NCI-H1436 (cell line): ENCODE measurements around the gene ULK3.

Experiments
- DNase-seq: peaks from one replicate; lab custom pipeline; 2025; lab: John Stamatoyannopoulos, UW

Gene ULK3

DNA sequence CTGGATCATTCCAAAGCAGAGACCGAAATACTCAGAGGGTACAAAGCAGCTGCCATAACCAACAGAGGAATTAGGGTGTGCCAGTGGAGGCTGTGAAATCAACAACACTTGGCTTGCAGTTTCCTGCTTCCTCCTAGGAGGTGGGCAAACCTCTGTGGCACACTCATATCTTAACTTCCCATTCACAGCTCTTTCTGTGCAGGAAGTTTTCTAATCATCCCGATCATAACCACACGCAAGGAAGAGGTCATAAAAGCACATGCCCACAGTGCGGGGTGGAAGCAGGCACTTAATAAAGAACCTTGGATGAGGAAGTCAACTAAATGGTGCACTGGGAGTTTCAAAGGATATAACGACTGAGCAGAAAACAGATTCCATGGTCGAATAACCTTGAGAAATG lies 25.1 kb upstream of the ULK3 start:
- DNase-seq, result no peak

DNA sequence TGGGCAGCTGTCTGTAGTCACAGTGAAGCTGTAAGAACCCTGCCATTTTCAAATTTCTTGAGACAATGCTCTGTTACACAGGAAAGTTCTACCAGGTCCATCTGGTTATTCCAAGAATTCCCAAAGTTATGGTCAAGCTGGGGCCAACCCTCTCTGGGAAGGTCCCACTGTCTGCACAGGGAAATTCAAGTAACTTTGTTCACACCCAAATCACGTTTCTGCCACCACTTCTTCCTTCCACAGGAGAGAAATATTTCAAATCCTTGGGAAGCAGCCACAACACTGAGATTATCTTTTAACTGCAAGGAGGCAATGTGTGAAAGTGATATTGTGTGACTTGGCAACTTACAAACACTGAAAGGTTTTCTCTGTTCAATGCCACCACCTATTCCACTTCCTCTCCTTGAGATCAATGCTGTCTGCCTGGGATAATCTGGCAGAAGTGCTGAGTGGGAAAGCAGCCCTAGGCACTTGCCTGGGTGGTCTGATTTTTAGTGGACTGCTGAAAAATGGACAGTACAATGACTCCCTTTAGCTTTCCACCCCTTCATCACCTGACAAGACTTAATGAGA lies 24.6 kb upstream of the ULK3 start:
- DNase-seq, result no peak

DNA sequence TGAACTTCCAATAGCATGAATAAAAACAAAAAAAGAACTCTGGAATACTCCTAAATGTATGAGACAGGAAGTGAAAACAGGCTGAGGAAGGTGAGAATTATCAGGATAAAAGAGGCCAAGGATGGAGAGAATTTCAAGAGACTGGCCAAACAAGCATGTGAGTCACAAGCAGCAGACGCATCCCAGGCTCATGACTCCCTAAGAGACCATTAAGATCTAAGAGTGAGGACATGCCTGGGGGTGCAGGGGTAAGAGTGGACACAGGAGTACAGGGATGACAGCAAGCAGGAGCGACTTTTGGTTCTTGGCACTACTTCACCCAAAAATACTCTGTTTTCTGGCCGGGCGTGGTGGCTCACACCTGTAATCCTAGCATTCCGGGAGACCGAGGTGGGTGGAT lies 23.1 kb upstream of the ULK3 start:
- DNase-seq, result no peak

DNA sequence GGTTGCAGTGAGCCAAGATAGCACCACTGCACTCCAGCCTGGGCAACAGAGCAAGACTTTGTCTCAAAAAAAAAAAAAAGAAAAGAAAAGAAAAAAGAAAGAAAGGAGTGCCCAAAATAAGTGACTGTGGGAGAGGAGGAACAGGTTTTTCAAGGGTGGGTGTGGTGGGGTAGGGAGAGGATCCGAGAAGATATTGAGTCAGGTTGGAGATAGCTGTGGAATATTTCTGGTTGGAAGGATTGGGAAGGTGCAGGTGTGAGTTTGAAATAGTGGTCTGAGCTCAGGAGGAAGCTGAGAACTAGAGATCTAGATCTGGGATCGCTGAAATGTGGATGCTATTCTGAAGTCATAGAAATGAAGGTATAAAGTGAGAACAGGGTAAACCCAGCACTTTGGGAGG lies 22.4 kb upstream of the ULK3 start:
- DNase-seq, result no peak

DNA sequence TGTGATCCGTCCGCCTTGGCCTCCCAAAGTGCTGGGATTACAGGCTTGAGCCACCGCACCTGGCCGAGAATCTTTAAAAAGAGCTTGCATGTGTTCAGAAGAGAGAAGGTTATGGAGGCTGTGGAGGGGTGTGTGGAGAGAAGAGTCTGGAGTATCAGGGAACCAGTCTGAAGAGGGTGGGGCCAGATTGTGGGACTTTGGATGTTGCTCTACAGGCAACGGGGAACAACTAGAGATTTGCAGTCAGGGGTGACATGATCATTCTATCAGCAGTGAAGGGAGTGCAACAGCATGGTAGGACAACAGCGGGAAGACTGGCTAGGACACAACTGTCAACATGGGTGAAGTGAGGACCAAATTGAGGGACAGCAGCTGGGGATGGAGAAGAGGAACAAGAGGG lies 21.3 kb upstream of the ULK3 start:
- DNase-seq, result no peak

DNA sequence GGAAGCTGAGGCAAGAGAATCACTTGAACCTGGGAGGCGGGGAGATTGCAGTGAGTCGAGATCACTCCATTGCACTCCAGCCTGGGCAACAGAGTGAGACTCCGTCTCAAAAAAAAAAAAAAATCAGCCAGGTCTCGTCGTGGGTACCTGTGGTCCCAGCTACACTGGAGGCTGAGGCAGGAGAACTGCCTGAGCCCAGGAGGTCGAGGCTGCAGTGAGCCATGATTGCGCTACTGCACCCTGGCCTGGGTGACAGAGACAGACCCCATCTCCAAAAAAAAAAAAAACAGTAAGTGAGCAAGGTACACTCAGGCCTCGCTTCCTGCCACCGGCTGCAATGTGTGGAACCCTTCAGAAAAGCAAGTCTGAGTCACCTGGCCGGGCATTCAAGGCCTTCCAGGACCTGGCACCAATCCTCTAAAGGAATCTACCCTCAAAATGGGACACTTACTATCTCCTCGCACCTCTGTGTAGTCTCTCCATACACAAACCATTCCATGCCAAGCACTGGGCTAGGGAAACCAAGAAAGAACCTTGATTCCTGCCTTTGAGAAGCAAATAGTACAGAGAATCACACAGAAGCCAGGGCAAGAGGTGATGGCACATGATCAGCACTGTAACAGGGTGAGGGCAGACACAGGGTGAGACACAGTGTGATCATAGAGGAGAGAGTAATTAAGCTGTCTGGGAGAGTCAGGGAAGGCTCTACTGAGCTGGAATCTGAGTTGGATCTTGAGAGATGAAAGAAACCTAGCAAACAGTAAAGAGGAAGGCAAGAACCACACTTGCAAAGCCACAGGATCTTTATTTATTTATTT lies 20.5 kb upstream of the ULK3 start:
- DNase-seq, result no peak

DNA sequence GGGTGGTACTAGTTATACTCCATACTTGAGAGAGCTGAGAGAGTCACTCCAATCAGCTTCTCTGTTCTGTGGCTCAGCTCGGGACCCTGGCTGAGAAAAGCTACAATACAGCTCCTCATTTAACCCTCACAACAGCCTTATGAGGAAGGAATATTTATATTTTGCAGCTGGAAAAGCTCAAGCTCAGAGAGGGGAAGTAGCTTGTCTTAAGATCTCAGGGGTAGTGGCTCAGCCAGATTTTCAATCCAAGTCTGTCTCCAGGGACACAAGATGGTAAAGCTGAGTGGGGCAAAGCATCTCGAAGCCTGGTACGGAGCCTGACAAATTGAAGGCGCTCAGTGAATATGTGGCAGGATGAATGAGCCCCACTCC lies 15.4 kb upstream of the ULK3 start:
- no peak for DNase-seq

DNA sequence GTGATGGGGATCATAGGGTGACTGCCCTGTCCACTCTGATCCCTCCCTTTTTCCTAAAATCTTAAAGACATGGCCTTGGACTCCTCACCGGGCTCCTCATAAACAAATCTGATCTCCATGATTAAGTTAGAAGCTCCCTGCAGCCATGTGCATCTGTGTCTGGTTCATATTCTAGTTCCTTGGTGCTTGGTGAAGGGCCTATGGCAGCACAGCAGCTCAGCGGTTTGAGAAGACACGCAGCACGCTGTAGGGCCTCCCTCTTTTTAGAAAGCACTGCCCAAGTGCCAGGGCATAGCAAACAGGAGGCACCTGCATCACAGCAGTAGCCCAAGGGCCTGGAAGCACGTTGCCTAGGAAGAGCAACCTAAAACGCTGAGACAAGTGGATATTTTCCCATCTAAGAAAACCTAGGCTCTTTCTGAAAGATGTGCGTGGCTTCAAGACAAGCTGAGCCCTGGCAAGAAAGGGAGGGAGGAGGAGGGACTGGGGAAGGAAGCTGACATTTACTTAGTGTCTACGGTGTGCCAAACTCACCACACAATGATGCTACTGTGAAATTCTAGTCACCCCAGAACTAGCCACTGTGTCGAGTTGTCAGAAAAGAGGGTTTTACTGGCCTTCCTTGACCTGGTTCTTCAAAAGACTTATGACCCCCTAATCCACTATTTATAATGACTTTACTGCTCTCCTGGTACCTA lies 14.9 kb upstream of the ULK3 start:
- DNase-seq, result no peak

DNA sequence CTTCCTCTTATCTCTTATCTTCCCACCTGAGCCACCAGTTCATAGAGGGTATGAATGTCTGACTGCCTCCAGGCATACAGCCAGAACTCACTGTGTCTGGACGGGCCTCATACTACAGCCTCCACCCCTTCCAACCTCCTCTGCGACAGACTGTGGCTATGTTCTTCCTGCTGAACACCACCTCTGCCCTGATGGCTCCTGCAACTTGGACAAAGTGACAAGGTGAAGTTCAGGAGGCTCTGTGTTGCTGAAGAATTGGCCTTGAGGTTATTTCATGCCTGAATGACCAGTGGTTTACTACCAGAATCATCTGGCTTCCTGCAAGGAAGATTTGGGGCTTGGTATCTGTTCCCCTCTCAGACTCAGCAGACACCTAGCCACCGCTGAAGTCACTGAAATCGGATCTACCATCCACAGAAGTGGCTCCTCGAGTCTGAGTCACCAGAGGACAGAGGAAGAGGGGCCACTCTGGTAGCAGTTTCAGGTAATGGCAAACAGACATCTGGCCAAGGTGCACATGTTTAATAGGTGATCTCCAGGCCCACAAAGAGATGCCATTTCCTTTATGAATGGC lies 14.2 kb upstream of the ULK3 start:
- no peak for DNase-seq

DNA sequence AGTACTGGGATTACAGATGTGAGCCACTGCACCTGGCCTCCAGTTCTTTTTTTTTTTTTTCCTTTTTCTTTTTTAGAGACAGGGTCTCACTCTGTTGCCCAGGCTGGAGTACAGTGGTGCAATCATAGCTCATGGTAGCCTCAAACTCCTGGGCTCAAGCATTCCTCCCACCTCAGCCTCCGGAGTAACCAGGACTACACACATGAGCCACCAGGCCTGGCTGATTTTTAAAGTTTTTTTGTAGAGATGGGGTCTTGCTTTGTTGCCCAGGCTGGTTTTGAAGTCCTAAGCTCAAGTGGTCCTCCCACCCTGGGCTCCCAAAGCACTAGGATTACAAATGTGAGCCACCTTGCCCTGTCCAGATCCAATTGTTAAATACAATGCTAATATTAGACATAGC lies 13.6 kb upstream of the ULK3 start:
- DNase-seq, result no peak

DNA sequence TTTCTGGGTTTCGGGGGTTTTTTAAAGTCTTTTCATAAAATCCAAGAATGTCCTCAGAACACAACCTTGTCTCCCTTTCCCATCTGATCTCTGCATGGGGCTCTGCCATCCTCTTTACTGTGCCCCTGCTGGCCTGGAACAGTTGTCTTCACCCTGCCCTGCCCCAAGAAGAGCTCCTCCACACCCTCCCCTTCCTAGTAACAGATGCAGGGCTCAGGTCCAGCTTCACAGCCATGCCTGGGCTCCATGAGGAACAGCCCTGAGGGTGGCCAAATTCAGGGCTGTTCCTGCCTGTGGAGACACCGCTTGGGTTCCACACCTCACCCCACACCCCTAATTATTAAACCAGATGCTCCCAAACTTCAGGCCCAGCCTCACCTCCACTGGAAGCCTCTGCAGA lies 12.9 kb upstream of the ULK3 start:
- no peak for DNase-seq

DNA sequence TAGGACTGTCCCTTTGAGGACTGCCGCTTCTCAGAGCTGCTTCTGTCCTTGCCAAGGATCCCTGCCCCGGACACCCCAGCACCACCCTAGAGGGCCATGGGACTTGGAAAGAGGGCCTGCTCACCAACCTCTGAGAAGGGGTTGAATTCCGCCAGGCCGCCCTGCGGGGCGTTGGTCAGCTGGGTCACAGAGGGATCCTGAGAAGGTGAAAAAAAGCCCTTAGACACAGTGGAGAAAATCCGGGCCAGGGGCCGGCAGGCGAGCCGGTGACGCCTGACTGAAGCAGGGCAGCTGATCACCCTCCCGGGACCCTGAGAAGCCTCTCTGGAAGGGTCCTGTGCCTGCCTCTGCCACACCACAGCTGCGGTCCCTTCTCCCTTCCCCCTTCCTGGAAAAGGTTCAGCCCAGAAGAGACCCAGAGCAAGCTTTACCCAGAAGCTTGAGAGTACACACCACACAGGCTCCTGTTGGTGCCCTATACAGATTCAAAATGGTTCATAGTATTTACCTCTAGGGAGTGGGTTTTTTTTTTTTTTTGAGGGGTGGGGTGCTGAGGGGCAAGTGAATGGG lies 11.6 kb upstream of the ULK3 start:
- no peak for DNase-seq

DNA sequence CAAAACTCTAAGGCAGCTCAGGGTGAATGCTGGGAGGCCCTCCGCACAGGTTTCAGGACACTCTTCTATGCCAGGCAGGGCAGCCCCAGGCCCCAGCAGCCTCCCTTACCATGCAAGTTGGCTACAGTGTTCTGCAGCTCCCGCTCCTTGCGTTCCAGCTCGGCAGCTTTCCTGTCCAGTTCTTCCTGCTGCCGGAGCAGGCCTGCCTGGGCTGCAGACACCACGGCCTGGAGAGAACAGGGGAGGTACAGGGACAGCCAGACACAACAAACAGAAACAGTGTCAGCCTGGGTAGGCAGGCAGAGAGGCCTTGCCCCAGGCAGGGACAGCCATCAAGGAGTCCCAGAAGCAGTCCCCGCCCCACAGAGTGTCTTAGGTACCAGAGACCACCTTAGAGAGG lies 9.0 kb upstream of the ULK3 start:
- DNase-seq, result no peak

DNA sequence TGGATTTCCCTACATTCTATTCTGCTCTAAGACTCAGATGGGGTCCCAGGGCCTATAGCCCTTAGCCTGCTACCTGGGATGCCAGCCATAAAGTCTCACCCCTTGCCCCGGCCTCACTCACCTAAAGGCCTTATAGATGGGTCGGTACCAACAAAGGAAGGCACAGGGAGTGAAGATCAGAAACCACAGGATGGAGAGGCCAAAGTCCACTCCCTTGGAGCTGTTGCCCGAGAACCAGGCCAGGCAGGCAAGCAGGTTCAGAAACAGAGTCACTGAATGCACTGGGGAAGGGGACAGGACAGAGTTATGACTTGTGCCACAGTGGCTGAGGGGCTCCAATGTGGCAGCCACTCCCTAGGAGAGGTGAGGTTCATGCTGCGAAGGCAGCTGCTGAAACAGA lies 7.4 kb upstream of the ULK3 start:
- DNase-seq, result no peak

DNA sequence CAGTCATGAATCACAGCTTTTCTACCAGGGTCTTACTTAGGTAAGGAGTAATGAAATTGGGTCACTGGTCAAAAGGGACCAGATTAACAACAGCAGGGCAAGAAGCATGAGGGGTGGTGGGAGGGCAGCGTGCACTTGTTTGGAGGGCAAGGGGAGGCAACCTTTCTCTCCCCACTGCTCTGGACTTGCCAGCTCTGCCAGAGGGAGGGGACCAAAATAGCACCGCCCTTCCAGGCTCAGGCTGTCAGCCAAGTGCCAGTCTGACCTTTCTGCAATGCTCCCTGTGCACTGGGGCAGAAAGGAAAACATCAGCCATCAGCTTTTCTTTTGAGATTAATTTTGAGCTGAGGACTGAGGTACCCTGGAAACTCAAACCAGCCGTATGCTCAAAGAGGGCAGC lies 4.5 kb upstream of the ULK3 start:
- no peak for DNase-seq

DNA sequence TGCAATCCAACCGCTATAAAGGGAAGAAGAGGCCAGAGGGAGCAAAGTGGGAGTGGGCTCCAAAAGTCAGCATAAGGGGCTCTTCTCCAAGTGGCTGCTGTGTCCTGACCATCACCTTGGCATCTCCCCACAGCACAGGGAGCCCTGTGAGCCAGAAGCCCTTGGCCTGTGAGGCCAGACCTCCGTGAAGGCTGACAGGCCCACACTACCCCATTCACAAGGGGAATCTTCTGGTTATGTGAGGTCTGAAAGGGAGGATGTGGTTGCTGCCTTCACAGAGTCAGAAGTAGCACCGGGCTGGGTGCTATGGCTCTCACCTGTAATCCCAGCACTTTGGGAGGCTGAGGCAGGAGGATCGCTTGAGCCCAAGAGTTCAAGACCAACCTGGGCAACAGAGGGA lies 2.6 kb upstream of the ULK3 start:
- no peak for DNase-seq

DNA sequence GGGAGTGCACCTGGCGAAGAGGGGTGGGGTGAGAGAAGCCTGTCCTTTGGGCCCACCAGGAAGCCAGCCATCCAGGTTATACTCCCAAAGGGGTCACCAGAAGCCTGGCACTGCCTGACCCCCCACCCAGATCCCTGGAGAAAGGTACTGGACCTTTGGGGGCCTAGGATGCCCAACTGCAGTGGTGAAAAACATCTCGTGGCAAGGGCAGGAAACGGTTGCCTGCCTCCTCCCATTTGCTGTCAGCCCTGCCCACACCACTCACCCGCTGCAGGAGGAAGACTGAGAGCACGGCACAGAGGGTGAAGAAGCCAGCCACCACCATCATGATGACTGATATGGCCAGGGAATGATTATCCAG lies 2.2 kb upstream of the ULK3 start:
- no peak for DNase-seq

DNA sequence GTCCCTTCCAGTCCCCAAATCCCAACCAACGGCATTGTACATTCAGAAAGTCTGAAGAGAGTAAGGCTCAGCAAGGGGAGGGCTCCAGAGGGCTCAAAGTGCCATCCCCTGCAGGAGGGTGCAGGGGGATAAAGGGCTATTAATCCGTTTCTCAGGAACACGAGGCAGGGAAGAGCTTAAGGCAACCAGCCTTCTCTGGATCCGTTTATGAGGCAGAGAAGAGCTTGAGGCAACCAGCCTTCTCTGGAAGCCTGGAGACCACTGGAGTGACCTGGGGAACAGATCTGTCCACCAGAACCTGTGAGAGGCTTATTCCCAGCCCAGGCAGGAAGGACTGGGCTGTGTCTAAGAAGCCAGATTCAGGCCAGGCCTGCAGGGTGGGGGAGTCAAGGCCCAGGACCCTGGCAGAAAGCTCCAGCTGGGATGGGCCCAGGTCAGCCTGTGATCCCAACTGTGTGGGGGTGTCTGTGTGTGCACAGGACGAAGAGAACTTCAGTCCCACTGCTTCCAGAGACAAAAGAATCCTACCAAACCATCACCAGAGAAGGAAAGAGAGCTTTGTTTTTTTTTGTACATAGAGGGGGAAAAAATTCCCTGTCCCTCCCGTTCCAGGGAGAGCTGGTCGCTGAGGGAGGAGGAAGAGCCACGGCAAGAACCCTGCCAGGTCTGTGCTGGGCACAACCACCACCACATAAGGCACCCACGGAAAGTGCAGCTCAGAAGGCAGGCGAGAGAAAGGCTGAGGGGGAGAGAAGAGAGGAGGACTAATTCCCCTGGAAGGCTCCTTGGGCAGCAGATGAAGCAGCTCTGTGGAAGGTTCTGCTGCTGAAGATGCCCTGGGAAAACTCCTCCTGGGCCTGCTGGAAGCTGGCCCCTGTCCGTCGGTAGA lies 1.6 kb upstream of the ULK3 start:
- no peak for DNase-seq

DNA sequence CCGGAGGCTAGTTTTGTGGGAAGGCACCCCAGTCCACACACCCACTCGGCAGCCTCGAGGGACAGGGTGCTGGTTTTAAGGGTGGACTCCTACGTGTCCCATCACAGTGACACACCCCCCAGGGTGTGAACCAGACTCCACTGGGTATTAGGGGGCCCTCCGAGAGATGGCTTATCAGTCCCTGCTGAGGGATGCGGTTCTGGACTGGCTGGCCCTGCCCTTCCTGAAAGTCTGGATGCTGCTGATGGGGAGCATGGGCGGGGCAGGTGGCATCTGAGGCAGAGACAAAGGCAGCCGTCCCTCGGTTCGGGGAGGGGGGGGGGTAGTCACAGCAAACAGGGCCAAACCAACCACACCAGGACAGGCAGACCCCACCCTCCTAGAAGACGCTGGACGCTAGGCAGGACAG lies 939 bp upstream of the ULK3 start:
- no peak for DNase-seq

DNA sequence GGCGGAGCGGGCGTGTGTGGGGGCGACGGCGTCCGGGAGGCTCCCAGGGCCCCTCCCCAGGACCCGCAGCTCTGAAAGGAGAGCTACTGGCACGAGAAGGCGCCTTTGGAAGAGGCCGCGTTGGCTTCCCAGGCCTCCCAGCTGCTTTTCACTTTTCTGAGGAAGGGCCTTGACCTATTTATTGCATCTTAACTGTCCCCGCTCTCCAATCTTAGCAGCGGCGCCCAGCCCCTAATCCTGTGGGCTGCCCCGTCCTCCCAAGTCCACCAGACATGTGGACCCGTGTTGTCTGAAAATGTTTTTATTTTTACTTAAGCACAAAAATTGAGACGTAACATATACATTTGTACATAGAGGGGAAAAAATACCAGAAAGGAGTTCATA lies 481 bp upstream of the ULK3 start:
- DNase-seq, result no peak

DNA sequence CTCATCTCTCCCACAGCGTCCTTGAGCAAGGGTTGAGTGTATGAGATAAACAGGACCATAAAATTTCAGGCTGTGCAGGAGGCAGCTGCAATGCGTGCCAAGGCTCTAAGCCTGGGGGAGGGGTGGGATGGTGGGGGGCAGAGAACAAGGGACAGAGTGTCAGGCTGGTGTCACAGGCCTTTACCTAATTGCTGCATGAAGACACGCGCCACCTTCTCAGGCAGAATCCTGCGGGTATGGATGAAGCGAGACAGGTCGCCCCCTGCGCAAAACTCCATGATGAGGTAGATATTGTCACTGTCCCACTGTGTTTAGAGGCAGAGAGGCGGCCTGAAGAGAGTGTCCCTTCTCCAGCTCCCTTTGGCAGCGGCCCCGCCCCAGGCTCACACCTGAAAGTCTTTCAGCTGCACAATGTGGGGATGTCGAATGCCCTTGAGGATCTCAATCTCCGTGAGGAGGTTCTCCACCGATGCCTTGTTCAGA lies 1.0 kb downstream of the ULK3 start:
- no peak for DNase-seq
